GM18907 (cell line): Measurements from ENCODE around the gene DUSP2.

ENCODE experiments used
- ATAC-seq: cut with Tn5 transposase; IDR thresholded peaks from one replicate; pipeline ENCODE4 v1.9.1; 2021; ENCODE audit warnings: mild to moderate bottlenecking, moderate library complexity; ENCODE audit not compliant: unreplicated experiment

DUSP2 gene

DNA sequence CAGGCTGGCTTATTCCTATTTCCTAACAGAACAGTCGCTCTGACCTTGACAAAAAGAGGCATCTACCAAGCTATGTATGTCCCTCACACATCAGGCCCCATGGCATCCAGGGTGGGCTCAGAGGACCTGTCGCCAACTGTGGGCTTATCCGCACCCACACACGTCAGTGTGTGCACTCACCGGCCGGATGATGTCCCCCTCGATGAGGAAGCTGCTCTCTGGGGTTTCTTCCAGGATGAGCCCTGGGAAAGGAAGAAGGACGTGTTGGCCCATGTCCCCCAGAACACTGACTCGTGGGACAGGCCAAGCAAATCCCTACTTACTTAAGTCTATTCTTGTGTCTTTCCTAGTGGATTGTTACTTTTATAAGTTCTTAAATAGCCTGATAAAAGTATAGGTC is 10.1 kb downstream of the DUSP2 start:
- ATAC-seq, result no peak

DNA sequence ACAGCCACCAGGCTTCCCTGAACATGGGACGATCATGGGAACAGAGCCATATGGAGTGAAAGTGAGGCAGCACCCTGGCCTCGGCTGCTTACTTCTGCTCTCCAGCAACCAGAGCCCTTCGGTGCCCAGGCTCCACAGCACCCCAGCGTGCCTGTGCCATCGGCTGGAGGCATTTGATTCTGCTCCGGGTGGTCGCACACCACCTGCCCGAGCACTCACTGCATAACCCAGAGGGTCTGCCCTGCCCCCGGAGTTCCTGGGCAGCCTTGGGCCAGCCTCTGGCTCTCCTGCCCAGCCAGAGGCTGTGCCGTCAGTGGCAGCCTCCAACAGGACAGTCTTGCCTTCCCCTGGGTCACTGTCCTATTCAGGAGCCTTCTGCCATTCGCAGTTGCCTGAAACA is 10.8 kb downstream of the DUSP2 start:
- ATAC-seq, result no peak

DNA sequence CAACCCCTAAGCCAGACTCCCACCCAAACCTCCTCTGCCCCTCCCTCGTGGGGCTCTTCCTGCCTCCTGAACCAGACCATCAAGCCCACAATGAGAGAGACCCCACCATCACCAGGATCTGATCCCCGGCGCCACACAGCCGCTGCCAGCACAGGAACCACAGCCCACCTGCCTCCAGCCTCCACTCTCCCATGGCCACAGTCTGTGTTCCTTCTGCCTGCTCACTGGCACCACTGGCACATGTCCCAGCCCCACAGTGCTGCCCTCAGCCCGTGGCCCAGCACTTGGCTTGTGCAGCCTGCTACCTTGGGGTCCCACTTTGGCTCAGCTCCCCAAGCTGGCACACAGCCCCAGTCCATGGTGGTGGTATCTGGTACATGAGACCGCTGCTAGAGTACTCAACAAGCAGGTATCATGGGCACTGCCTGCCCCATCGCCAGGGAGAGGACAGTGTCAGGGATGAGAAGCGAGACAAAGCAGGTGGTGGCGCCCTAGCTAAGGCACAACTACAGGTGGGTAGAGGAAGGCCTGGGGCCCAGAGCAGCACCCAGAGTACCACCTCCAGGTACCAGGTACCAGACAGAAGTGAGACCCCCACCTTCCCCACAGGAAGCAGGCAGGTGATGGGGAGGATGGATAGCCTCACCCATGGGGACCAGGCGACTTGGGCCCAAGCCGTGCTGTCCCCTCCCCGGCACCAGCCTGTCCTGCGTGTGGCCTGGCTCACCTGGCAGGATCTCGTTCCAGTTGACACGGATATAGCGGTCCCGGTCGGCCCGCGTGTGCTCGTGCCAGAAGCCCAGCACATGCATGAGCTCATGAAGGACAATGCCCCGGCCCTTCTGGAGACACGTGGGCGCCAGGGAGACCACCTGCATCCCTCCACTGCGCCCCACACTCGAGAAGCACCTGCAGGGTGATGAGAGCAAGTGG is 13.2 kb downstream of the DUSP2 start:
- ATAC-seq, result no peak

DNA sequence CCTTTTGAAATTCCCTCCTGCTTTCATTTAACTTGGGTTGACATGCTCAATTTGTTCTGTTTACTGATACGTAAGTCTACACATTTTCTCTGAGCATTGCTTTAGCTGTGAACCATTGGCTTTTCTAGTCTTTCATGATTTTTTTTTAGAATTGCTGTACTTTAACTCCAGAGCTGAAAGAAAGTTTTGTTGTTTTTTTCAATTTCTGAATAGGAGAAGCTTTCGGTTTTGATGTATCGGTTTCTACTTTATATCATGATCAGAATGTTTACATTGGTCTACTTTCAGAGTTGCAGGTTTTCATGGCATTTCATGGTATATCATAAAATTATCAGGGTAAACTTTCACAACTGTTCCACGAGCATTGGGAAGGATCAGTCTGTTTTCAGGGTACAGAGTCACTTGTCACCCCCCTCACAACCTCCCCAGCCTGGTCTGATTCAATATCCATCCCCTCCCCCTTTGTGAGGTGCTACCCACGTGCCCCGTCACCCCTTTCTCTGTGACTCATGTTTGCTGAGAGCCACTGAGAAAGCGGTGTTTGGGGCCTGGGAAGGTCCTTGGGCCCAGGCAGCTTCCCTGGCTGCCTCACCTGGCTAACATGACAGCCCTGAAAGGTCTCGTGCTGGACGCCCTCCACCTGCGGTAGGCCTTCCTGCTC is 14.0 kb downstream of the DUSP2 start:
- no peak for ATAC-seq

DNA sequence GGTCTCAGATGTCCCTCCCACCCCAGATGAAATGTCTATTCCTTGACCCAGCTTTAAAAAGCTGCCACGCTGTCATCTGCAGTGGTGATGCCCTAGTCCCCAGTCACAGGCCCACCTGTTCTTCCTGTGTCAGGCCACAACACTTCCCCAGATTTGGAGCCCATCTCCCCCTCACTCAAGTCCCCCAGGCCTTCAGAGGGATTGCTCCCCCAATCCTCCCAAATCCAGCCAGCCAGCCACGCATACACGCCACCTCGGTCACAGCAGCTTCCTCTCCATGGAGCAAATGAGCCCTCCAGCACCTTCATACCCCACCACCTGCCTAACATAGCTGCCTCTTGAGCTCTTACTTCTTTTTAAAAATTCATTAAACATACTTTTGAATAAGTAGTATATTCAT is 14.8 kb downstream of the DUSP2 start:
- no peak for ATAC-seq

DNA sequence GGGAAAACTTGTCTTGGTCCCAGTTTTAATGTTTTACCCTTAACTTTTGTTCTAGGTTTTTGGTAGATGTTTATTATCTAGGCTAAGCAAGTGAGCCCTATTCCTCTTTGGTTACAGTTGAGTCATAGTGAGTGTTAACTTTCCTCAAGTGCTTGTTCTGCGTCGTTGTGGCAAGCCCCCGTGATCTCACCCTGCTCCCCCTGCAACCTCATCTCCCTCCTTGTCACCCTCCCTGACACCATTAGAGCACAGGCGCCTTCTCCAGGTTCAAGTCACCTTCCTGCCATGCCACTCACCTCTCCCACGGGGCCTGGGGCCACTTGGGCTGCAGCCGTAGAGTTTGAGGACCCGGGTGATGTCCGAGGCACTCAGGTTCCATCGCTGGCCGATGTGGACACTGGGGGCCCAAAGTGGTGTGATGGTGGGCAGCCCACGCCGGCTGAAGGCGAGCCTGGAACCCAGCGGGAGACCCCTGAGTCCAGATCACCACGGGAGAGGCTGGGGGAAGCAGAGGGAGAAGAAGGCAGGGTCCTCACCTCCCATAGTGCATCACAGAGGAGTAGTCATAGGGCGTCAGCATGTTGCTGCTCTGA is 15.6 kb downstream of the DUSP2 start:
- ATAC-seq, result no peak

DNA sequence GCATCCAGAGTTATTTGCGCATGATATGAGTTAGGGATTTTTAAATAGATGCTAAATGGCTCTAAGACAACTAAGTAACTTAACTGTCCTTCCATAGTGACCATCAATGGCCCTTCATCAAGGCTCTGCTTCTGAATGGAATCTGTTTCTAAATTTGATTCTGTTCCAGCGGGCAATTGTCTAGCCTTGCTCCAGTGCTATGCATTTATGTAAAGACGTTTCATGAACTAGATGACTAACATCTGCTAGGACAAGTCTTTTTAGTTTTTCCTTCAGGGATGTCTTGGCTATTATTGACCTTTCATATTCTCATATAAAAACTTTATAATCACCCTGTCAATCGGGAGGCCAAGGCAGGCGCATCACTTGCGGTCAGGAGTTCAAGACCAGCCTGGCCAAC is 16.8 kb downstream of the DUSP2 start:
- ATAC-seq, result no peak

DNA sequence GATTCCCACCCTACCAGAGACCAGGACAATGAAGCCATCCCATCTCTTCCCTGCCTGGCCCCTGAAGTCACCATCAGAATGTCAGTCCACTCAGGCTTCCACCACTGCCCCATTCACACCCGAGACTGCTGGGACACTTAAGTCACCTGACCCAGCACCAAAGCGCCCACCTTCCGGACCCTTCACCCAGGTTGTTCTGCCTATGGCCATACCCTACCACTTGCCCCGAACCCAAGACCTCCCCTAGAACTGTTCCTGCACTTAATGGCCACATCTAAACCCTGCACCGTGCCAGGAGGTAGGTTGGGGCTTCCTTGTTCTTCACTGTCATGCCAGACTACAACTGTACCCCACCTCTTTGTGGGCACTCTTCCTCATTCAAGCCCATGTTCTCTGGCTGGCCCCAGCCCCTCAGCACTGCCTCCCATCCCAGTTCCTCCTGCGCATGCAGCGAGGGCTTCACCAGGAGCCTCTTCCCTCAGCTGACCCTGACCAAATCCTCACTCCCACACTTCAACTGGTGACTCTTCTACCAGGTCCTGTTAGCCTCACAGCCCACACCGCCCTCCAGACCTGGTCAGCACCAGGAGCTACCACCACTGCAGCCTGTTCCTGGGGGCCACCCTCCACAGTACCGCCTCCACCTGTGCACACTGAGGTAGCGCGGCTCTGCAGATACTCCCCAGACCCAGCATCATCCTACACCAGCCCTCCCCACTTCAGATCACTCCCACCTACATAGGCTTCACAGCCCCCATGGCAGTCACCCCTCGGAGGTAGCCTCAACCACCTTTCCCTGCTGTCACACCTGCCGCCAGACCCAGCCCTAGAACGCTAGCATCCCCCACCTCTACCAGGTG is 20.6 kb downstream of the DUSP2 start:
- ATAC-seq, result no peak

DNA sequence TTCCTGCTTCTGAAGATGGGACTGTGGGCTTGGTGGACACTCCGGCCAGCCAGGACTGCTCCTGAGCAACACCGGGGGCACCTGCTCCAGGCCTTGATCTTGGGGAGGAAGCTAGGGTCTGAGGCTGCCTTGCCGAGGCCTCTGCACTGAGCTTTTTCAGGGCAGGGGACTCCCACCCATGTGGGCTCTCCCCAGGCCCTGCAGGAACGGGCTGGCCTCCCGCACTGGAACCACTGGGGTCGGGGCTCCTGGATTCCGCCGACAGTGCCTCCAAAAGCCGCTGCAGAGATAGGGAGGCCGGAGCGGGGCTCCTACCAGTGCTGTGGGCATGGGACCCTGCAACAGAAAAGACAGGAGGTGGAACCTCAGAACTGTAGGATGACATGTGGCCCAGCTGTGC is 21.3 kb downstream of the DUSP2 start:
- no peak for ATAC-seq

DNA sequence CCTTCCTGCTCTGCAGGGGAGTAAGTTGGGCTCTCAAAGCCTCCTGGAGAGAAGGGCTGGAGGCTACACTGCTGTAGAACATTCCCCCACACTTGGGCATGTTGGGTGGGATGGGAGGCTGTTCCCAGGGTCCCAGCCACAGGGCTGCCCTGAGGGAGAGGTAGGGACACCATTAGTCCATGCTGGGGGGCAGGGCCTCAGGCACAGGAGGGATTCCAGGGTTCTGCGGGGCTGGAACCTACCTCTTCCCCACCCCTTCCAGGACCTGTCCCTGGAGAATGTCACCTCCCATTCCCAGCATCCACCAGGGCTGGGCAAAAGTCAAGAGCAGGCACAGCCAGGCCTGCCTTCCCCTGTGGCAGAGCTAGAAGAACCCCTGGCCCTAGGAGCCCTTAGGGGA is 21.9 kb downstream of the DUSP2 start:
- ATAC-seq, result no peak

DNA sequence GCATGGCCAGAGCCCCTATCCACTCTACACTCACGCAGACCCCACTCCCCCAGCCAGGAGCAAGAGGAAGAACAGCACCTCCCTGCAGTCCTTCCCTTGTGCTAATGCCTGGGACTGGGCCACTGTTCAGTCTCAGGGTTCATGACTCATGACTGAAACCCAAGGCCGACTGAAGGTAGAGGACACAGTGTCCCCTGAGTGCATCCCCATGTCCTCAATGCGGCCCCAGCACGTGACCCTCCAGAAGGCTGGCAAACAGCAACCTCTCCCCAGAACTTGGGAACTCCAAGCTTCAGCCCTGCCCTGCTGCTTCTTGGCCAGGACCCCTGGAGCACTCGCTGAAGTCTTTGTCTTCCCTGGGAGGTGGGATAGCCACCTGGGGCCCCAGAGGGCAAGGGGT is 22.8 kb downstream of the DUSP2 start:
- no peak for ATAC-seq

DNA sequence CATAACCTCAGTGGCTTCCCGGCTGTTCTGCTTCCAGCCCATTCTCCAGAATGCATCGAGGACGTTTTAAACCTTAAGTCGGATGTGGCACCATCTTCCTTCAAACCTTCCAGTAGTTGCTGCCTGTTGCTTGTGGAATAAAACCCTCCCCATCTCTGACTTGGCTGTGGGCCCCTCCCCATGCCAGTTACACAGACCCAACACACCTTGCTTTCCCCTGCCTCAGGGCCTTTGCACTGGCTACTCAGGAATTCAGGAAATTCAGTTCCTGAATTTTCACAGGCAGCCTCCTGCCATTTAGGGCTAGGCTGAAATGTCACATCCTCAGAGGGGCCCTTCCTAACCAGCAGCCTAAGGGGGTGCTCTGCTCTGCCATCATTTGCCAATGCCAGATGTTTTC is 23.8 kb downstream of the DUSP2 start:
- ATAC-seq, result no peak

DNA sequence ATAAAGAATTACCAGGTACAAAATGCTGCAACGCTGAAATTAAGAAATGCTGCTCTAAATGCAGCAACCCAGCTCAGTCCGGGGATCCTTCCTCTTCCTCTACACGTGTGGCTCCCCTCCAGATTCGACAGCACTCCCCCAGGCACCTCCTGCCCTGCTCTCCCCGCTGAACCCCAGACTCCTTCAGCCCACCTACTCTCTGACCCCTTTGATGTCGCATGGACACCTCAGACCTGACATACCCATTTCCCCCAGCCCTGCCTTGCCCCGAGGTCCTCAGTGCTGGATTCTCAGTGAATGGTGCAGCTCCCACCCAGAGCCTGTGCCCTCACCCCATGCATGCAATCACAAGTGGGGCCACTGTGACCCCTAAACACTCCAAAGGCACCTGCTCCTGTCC is 24.2 kb downstream of the DUSP2 start:
- ATAC-seq, result no peak

DNA sequence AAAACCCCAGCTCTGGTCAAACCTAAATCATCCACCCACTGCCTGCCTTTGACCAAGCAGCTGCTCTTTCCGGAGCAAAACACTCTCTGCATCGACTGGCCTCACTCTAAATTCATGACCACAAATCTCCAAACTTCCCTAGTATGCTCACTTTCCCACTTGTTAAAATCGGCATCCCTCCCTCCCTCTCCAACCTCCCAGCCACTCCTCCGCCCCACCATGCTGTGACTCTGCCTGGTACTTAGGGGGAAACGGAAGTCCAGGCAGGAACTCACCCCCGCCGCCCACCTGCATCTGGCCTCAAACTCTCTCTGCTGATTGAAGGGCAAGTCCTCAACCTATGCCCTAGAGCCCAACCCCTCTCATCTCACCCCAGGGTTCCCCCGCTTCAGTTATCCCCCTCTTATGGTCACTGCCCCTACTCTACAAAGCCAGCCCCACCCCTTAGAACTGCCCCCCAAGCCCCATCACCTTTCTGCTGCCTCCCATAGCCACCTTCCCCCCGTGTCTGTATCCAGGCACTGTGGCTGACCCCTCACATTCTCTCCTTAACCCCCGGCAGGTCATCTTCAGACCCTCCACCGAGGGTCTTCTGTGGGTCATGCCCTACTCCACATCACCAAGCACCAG is 25.0 kb downstream of the DUSP2 start:
- no peak for ATAC-seq

DNA sequence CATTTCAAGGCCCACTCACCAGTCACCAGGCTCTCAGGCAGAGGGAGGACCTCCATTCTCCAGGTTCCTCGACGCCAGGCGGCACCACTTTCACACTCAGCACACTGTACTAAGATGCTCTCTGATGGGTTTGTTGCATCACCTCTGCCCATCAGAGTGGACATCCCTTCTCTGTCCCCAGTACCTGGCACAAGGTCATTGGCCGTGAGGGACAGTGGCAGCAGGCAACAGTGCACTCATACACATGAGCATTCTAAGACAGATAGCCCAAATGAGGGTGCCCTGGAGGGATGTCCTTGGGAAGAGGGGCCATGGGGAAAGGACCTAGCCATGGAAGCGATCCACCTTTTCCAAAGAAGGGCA is 25.9 kb downstream of the DUSP2 start:
- ATAC-seq, result no peak

DNA sequence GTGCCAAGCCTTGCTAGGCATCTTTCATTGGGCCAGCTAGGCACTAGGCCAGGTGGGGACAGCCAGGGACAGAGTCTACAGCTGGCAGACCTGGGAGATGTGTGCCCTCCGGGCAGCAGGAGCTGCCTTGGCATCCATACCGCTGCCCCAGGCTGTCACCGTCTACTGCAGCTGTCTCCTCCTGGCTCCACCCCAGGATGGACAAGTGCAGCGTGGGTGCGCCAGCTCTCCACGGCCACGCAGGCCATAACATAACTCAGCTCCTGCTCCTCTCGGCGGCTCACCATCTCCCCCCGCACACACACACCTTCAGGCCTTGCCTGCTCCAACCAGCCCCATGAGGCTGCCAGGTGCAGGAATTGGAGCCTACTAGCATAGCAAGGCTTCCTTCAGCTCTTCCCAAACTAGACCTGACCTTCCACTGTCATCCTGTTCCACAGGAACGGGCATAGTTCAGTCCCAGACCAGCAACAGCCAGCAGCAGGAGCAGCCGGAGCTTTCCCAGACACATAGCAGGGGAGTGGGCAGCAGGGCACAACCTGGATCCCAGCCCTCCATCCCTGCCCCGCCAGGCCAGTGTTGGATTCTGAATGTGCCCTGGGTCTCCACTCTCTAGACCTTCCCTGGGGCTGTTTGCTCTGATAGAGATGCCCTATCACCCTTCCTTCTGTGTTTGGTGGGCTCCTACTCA is 26.4 kb downstream of the DUSP2 start:
- no peak for ATAC-seq

DNA sequence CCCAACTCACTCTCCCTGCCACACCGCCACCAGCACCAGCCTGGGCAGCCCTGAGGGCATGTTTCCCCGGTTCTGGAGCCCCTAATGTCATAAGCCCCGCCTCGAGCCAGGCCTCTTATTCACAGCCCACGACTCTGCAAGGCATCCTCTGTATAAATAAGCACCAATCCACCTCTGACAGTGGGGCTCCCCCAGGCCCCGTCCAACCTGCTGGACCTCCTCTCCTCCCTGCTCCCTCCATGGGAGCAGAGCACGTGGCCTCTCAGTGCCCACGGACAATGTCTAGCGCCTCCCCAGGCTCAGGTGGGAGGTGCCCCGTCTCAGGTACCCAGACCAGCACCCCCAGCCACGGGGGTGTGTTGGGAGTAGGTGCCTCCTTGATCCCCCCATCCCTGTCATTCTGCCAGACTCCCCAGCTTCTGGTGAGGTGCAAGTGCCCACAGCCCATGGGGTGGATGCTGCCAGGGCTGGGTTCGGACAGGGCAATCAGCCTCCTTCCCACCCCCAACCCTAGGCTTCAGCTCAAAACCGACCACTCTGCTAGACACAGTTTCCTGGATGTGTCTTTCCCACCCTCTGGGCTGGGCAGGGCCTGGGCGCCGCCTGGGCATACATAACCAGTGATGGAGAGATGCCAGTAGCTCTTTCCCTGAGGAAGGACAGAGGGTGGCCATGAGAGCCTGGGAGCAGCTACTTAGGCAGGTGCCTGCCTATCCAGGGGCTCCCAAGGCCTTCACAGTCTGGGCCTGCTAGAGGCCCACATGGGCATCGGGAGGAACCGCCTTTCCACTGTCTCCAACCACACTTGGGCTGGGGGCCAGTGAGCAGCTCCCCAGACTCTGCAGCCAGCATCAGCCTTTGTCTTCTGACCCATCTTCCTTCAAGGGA is 27.3 kb downstream of the DUSP2 start:
- no peak for ATAC-seq

DNA sequence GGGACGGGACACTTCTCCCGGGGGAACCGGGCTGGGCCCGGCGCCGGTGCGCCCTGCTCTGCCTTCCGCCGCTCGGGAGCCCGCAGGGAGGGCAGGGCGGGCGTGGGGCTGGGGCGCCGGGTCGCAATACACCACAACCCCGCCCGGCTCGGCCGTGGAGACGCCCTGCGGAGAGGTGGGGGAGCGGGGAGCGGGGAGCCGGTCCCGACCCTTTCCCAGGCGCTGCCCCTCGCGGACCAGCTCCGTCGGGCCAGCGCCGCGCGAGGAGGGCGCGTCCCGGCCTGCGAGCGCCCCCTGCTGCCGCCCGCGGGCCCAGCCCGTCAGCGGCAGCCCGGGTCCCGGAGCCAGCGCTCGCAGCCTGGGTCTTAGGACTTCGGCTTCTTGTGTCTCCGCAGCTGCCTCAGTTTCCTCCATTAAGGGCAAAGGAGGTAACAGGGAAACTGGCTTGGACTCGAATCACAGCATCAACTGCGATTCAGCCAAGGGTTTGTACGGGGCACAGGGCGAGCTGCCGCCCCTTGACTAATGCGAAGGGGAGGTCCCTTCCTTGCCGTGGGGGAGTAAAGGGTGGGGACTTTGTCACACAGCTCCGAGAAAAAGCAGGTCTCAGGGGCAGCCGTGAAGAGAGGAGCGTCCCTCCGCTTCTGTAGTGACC is 28.2 kb downstream of the DUSP2 start:
- peak; percentile 77 for ATAC-seq

DNA sequence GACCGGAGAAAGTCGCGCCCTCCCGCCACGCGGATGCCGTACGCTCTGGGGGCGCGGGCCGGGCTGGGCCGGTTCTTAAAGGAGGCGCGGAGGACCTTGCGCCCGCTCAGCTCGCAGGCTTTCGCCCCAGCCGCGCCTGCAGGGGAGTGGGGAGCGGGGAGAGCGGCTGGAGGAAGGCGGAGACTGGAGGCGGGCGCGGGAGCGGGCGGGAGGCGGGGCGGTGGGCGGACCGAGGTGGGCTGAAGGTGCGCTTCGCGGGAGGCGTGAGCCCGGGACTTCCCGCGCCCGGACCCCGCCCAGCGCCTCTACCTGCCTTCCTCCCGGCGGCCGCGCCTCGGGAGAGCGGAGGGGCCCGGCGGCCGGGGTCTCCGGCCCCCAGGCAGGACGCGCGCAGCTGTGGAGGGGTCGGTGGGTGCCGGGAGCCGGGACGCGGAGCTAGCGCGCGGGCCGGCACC is 28.8 kb downstream of the DUSP2 start, which contains the start of gene ADRA2B:
Gene ADRA2B, minus strand, starts transcription at position 148 of the 455 bp plus-strand sequence. CDS start 422 bp downstream, outside the sequence.
- ATAC-seq, result peak; percentile 57
